ENCODE measurements around the gene FTCD. TPM values are rescaled to one million over a fixed set of nuclear protein-coding genes. Genes with fewer than 3 reads are reported as not detected.
A peak's percentile ranks its signal among the peaks of the same experiment; 100 is the strongest.

Gene FTCD
- total and polyA plus RNA-seq, 8 donors = 0.25 to 6.7 (median 1.3) TPM; not detected in 3

- peaks cover 0 to 25% (median 19%) of the 10 kb centered on the region in 3 donors for H3K27me3 ChIP-seq
- no peak for TF ChIP-seq CTCF (IDR thresholded peaks at IDR 0.05)
- H3K27ac ChIP-seq = peak overlapping the region in 4 of 5 donors; percentile 87 to 96 (median 88)
- peak; percentile 10 to 20 for DNase-seq
- H3K36me3 ChIP-seq = no peaks in the 10 kb centered on the region
- H3K9me3 ChIP-seq = no peaks in the 10 kb centered on the region
- peaks cover 18 to 44% (median 28%) of the 10 kb centered on the region in 4 donors for H3K4me1 ChIP-seq
- intact Hi-C loops (cut with DNase I; ENCODE audit: low total_unique reads) = no loop called here
- WGBS, 5 donors = 68 to 77% (median 74%) methylated on average over 10 to 11 of the region's 11 CpGs
- H3K4me3 ChIP-seq = no peak overlapping the region
Observed at GRCh38 chr21:46093668-46094400, 61.5 kb downstream of the FTCD start.

GRCh38 chr21:46092811-46093667, 62.3 kb downstream of the FTCD start:
- Histone ChIP-seq H3K4me3 (no peak overlapping the region), H3K36me3 (no peaks in the 10 kb centered on the region), H3K4me1 (peaks cover 14 to 36% (median 23%) of the 10 kb centered on the region in 4 donors), H3K27ac (peak overlapping the region; percentile 47 to 96 (median 88)), H3K9me3 (peaks cover 0 to 7% (median 3%) of the 10 kb centered on the region in 4 donors), H3K27me3 (peaks cover 0 to 17% (median 11%) of the 10 kb centered on the region in 3 donors)
- TF ChIP-seq POLR2AphosphoS5 (IDR thresholded peaks at IDR 0.05) (no peak), CTCF (IDR thresholded peaks at IDR 0.05) (no peak), EP300 (IDR thresholded peaks at IDR 0.05) (no peak), POLR2A (IDR thresholded peaks at IDR 0.05) (no peak)
- peak; percentile 11 to 15 for DNase-seq
- intact Hi-C loops (cut with DNase I; ENCODE audit: low total_unique reads) = no loop called here
- 54 to 84% (median 69%) methylated on average over 4 to 11 of the region's 11 CpGs for WGBS, 5 donors

GRCh38 chr21:46092026-46092764, 63.2 kb downstream of the FTCD start:
- Histone ChIP-seq H3K4me1 (peaks cover 7 to 28% (median 18%) of the 10 kb centered on the region in 4 donors), H3K4me3 (peak overlapping the region in 2 of 4 donors; percentile 13 to 22), H3K27me3 (peaks cover 0 to 9% (median 3%) of the 10 kb centered on the region in 3 donors), H3K9me3 (peaks cover 0 to 13% (median 6%) of the 10 kb centered on the region in 4 donors), H3K27ac (peak overlapping the region; percentile 67 to 96 (median 88)), H3K36me3 (no peaks in the 10 kb centered on the region)
- intact Hi-C loops (cut with DNase I; ENCODE audit: low total_unique reads) = no loop called here
- DNase-seq = peak; percentile 37 to 85
- WGBS, 5 donors = 53 to 72% (median 65%) methylated on average over 23 of the region's 23 CpGs
- TF ChIP-seq POLR2AphosphoS5 (IDR thresholded peaks at IDR 0.05) (peak; percentile 36 to 79 (median 79)), POLR2A (IDR thresholded peaks at IDR 0.05) (no peak)

GRCh38 chr21:46091631-46092025, 63.8 kb downstream of the FTCD start:
- Histone ChIP-seq H3K4me1 (peaks cover 7 to 22% (median 16%) of the 10 kb centered on the region in 4 donors), H3K27me3 (peaks cover 0 to 4% (median 0%) of the 10 kb centered on the region in 3 donors), H3K4me3 (peak overlapping the region in 2 of 4 donors; percentile 13 to 22), H3K27ac (peak overlapping the region; percentile 67 to 96 (median 88)), H3K9me3 (peaks cover 0 to 13% (median 6%) of the 10 kb centered on the region in 4 donors), H3K36me3 (no peaks in the 10 kb centered on the region)
- WGBS, 5 donors = 63 to 80% (median 74%) methylated on average over 8 of the region's 8 CpGs
- DNase-seq = no peak
- intact Hi-C loops (cut with DNase I; ENCODE audit: low total_unique reads) = no loop called here
- TF ChIP-seq POLR2AphosphoS5 (IDR thresholded peaks at IDR 0.05) (no peak), CTCF (IDR thresholded peaks at IDR 0.05) (no peak), POLR2A (IDR thresholded peaks at IDR 0.05) (no peak), EP300 (IDR thresholded peaks at IDR 0.05) (no peak)
